Stimulated activated CD4-positive, alpha-beta T cell treated with anti-CD3 and anti-CD28 coated beads, Interleukin-1b, Interleukin-23, amount 100 ng/mL, for 48 hours (primary cell): ENCODE data around the gene AKT1.
"Not testable (repeated sequence)": the region's sequence is repeated elsewhere in the genome, so short reads cannot be mapped to it uniquely, and the experiment has no call there.

ENCODE experiments used
- DNase-seq: peaks from one replicate; pipeline ENCODE4 v3.0.0-alpha.2; 2020

The AKT1 gene

DNA sequence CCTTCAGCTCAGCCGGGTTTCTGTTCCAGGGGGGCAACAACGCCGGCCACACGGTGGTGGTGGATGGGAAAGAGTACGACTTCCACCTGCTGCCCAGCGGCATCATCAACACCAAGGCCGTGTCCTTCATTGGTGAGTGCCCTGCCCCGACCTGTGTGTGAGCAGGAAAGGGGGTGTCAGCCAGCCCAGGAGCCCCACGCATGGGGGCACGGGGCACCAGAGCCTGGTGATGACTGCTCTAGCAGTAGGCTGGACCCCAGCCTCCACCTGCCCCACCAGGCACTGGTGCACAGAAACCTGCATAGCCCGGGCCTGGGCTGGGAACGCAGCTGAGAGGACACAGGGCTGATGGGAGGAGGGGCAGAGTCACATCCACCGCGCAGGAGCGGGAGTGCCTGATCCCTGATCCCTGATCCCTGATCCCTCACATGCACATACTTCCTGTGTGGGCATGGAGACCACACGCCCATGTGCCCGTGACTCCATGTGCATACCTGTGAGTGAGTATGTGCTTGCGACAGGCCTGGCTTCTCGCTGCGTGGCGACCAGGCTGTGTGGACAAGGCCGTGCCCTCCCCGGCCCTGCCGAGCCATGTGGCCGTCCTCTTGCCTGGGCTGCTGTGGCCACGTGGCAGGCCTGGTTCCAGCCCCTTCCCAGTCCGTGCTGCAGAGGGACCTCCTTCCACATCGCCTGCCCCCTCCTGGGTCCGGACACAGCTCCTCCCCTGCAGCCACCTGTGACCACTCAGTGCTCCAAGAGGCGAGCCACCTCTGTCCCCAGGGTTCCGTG, 60.4 kb downstream of the AKT1 start:
- DNase-seq: no peak

DNA sequence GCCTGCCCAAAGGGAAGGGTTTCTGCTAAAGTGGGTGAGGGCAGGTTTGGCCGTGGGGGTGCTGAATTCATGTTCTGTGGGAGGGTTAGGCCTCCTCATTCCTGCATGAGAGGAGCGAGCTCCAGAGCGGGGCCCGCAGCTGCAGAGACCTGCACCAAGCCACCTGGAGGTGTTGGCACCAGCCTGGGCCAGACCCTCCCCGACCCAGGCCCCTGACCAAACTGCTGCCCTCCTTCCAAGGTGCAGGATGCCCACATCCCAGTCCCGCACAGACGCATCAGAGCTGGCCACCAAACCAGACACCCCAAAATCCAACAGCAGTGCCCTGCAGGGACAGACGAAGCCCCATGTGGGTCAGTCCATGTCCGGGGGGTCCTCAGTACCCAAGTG, 61.0 kb downstream of the AKT1 start:
- no peak for DNase-seq

DNA sequence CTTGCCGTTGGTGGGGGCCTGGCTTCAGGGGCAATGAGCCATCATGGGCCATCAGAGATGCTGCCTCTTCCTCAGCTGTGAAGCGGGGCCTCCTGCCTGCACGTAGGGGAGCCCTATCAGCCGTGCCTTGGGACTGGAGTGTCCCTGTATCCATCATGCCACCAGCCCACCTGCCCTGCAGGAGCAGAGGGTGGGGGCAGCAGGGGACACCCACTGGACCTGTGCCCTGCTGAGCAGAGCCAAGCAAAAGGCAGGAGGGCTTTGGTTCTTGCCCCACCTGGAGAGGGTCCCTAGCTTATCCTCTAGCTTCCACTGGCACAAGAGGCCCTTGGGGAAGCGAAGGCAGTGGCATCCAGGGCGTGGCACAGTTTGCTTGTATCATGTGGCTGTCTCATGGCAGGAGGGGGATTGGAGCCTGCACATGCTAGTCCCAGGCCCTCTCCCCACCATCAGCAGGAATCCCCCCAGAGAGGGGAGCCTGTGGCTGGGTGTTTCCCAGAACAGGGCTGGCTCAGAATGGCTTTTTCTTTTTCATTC, 61.4 kb downstream of the AKT1 start:
- no peak for DNase-seq

DNA sequence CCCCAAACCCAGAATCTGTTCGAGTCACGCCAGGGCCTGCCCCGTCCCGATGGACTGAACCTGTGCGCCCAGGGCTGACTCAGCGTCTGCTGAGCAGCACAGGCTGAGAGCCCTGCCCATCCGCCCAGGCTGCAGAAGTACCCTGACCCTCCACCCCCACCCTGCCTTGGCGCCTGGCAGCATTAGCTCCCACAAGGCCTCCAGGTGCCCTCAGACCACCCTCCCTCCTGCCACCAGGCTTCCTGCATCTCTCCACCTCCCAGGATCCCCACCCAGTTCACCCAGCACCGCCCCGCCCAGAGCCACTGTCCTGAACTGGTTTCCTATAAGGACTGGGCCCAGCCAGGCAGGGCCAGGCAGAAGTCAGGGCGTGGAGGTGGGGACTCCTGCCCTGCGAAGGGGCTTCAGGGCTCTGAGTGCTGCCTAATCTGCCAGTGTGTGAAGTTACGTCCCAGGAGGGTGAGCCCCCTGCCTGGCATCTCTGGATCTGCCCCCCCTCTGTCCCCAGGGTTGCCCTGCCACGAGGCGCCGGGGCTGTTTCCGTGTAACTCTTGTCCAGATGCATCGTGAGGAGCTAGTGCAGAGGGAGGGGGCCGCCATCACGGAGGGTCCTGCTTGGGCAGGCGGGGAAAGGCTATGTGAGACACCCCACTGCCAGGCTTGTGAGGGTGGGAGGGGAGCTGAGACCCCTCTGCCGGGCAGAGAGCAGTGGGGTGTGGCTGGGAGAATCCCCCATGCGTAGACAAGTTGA, 62.4 kb downstream of the AKT1 start:
- DNase-seq: no peak

DNA sequence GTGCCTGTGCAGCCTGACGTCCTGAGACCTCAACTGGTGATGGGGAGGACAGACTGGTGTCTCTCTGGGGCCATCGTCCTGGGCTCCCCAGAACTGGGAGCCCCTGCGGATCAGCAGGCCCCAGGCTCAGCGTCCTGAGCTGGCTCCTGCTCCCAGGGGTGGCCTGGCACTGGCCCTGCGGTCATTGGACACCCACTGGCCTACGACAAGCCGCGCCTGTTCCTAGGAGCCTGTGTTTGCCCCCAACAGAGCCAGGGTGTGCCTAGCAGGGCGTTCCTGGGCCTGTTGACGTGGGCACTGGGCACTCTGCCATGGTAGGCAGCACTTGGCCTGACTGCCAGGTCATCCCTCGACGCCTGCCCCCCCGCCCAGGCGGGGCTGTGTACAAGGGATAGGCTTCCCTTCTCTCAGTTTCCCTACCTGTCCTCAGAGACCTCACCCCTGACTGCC, 63.2 kb downstream of the AKT1 start:
- no peak for DNase-seq

DNA sequence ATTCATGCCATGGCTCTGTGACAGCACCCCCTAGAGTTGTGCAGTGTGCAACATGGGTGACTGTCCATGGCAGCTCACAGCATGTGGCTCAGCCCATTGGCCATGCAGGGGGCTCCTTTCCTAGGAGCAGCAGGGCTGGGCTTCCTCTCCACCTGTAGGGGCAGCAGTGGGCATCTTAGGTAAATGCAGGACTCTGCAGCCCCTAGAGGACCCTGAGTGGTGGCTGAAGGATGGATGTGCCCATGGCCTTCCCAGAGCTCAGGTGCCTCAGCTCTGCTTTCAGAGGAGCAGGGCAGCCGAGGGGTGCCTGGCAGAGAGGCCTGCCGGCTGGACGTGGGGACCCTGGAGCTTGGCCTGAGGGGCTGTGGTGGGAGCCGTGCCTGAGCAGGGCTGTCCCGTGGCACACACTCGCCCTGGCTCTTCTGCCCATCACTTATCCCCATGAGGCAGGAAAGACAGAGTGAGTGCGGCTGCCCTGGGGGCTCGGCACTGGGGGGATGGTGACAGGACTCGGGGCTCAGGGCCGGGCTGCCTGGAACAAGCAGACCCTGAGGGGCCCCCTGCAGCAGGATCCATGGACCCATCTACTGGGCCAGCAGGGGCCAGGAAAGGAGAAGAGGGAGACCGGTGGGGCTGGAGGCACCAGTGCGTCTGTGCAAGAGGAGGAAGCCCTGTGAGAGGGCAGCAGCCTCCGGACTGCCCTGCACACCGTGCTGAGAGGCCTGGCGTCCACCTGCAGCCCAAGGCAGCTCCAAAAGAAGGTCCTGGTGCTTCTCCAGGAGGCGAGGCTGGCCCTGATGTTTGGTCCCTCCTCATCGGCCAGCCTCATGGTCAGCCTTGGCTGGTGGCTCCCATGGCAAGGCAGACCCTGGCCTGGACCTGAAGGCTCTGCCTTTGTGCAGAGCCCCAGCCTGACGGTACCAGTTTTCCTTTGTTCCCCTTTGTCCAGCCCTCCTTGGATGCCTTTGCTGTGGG, 63.9 kb downstream of the AKT1 start:
- DNase-seq: no peak

DNA sequence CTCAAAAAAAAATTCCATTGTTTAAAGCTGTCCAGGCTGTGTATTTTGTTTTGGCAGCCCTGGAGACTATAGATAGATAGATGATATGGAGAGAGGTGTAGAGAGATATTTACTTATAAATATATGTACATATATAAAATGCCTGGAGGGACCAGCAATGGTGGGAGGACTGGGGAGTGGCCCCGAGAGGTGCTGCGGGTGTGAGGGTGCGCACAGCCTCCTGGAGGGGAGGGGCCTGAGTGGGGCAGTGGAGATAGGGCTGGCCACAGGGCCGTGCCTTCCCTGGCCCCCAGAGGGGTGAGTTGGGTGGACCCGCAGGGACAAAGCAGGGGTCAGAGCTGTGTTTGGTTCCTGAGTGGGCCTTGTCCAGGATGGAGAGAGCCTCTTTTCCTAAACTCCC, 65.1 kb downstream of the AKT1 start:
- no peak for DNase-seq

DNA sequence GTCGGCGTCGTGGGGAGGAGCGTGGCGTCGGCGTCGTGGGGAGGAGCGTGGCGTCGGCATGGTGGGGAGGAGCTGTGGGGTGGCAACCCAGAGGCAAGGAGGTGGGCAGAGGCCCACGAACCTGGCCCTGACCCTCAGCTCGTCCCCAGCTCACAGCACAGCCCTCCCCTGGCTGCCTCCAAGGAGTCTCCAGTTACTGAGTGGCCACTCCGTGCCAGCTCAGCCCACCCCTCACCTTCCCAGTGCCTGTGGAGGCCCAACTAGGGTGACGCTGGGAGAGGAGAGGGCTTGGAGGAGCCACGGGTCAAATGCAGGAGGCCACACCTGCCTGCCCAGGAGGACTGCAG, 65.7 kb downstream of the AKT1 start:
- no peak for DNase-seq

DNA sequence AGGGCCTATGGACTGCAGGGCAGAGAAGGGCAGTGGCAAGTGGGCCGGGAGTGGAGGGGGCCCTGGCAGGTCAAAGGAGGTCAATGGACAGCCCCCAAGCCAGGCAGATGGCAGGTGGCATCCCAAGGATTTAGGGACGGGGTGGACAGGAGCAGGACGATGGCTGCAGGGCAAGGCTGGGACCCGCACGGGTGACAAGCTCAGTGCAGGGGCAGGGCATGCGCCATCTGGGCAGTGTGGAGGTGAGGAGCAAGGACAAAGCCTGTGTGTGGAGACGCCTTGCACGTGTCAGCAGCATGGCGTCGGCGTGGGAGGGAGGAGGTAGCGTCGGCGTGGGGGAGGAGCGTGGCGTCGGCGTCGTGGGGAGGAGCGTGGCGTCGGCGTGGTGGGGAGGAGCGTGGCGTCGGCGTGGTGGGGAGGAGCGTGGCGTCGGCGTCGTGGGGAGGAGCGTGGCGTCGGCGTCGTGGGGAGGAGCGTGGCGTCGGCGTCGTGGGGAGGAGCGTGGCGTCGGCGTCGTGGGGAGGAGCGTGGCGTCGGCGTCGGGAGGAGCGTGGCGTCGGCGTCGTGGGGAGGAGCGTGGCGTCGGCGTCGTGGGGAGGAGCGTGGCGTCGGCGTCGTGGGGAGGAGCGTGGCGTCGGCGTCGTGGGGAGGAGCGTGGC, 66.2 kb downstream of the AKT1 start:
- not testable (repeated sequence) for DNase-seq

DNA sequence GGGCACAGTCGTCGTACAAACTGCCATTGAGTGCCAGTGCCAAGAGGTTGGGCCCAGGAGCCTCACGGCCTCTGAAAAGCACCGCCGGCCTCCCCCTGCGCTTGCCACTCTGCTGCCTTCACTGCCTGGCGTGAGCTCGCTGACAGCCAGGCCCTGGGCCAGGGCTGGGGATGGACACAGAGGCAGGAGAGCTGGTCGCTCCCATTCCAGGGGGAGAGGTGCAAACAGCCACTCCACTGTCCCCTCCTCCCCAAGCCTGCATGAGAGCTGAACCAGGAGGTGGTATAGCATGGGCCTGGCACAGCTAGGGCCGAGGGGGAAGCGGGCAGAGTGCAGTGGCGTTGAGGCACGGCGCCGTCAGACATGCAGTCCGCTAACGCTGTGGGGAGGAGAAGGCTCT, 66.9 kb downstream of the AKT1 start:
- DNase-seq: no peak

DNA sequence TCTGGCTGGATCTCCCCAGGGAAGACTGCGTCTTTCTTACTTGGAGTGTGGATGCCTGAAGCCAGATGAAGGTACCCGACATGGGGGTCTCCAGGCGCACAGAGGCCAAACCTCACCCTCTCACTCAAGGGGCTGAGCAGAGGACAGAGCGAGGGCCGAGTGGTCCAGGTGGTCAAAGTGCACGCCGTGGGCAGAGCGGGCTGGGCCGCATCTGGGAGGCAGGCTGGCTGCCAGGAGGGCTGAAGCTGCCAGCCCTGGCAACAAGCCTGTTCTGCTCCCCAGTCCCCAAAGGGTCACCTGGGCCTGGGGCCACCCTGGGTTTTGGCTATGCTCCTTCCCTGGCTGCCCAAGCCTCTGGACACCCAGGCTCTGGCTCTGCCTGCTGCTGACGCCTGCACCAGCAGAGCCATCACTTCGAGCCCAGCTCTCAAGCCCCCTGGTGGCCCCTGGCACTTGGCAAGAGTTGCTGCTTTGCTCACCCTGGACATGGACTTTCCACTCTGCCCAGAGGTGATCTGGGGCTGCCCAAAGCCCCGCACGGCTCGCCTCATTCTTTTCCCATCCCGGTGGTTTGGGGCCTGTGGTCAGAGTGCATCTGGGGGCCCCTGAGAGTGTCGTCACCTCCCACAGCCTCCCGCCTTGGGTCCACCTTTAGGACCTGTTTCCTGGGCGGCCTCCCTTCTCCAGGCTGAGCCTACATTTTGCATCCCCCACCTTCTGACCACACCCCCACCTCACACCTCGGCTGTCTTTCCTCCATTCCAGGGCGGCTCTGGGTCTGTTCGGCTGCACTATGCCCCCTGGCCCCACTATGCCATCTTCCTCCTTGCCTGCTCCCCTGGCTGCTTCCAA, 68.7 kb downstream of the AKT1 start:
- no peak for DNase-seq

DNA sequence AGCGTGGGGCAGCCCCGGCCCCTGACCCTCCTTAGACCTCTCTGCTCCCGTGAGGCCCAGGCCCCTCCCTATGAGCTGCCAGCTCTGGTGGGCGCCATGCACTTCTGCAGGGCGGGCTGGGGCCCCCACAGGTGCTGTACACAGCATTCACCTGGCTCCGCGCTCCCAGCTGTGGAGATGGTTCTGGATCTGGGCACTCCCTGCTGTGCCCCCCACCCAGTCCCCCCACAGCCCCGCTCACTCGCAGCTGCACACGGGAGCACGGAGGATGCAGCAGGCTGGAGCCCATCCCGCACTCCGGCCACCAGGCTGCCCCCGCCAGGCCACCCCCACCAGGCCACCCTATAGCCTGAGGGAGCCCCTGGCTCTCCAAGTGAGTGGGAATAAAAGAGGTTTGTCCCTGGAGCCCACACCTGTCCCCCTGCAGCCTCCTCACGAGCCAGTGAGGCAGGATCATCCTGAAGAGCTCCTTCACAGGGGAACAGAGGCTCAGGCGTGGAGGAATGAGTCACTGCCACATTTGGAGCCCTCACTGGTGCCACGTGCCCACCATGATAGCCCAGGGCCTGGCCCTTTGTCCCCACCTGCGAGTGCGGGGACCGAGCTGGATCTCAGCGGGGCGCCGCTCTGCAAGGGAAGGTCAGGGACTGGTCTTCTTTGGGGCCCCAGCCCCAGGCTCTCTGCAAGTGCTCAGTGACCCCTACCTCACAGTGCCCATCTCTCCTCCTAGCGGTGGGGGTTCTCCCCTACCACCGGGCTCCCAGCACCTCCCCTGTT, 69.6 kb downstream of the AKT1 start:
- DNase-seq: no peak

DNA sequence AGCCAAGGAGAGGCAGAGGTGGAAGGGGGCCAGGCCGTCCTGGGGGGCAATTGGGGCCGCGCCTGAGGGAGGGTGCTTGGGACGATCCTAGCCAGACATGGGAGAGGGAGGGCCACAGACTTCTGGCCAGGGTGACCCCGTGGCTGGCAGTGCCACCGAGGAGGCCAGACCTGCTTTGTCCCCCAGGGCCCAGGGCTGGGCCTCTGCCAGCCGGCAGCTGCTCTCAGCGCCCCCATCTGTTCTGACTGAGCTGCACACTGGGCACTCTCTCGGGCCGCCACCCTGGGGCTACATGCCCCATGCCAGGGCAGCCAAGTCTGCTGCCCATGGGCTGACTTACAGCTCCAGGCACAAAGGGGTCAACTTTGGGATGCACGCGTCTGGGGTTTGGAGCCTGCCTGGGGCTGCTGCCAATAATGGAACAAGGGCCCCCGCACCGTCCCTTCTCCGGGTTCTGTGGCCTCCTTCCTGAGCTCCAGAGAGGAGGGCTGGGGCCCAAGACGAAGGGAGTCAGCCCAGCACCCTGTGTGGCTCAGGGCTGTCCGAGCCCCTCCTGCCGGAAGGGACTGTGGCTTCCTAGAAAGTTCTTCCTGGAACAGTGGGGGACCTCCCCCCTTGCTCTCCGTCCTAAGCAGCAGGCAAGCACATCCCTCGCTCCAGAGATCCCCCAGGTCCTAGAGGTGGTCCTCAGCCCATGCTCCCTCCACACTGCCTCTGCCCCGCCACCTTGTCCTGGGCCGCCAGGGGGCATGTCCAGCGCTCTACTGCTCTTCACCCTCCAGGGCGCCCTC, 70.4 kb downstream of the AKT1 start:
- no peak for DNase-seq

DNA sequence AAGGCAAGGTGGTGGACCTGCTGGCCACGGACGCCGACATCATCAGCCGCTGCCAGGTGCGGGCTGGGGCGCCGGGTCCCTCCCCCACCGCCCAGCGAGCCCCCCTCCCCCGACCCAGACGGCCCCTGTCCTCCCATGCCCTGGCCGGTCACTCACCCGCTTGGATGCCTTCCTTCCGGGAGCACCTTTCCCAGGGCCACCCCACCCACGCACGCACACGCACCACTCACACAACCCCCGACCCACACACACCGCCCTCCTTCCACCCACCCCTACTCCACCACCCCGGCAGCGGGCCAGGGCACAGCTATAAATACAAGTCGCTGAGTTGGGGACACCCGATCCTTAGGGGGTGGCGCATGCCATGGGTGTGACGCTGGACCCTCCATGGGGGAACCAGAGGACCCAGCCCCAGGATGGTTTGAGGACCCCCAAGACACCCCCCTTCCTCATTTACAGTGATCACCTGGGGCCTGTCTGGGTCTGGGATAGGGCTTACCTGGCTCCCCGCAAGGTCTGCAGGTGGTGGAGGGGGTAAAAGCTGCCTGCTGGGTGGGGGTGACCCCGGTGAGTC, 71.1 kb downstream of the AKT1 start:
- no peak for DNase-seq

DNA sequence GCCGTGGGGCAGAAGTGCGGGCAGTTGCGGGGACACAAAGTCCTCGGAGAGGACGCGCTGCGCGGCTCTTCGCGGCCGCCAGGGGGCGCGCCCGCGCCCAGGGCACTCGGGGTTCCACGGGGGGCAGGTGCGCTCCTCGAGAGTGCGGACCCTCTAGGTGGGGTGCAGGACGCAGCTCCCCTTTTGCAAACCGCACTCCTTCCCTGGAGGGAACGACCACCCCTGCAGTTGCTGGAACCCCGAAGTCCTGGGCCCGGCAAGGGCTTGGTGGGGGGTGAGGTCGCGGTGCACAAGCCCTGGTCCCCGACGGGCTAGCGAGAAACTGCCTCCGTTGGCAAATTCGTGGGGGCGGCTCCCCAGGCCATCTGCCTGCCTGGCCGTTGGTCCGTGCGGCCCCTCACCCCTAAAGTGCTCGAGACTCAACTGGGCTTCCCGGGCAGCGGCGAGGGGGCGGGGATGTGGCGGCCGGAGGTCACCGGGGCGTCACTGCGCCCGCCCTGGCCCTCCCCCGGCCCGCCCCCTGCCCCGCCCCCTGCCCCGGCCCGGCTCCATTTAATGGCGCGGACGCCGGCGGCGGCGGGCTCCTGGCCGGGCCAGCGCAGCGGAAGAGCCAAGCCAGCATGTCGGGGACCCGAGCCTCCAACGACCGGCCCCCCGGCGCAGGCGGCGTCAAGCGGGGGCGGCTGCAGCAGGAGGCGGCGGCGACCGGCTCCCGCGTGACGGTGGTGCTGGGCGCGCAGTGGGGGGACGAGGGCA, 71.7 kb downstream of the AKT1 start, which contains the start of gene ADSS1:
ADSS1 (plus strand) TSS at position 579 of the 756 bp plus-strand sequence; CDS start at position 621, 42 bp downstream.
- DNase-seq: peak; percentile 30

DNA sequence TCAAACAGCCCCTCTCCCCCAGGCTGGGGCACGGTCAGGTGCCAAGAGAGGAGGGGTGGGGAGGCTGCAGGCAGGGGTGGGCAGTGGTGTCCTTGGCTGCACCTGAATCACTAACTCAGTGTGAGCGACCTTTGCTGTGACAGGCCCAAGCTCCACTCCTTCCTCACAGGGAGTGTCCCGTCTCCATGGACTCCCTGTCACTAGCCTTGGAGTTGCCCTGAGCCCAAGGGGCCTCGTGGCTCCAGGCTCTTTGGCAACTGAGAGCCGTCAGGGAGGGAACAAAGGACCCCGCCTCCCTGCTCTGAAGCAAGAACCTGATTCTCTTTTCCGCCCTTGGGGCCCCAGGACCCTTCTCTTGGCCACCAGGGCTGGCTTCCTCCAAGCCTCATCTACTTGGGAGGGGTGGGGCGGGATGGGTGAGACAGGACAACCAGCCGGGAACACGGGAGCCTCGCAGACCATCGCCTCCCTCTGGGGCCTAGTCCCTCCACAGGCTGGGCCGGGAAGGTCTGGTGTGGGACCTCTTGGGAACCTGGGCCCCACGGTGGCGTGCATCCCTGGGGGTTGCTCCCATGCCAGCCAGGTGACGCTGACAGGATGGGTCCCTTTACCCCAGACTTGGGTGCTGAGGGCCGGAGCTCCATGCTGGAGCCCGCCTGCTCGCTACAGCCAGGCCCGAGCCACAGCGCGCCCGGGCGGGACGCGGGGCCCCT, 72.5 kb downstream of the AKT1 start:
- no peak for DNase-seq

DNA sequence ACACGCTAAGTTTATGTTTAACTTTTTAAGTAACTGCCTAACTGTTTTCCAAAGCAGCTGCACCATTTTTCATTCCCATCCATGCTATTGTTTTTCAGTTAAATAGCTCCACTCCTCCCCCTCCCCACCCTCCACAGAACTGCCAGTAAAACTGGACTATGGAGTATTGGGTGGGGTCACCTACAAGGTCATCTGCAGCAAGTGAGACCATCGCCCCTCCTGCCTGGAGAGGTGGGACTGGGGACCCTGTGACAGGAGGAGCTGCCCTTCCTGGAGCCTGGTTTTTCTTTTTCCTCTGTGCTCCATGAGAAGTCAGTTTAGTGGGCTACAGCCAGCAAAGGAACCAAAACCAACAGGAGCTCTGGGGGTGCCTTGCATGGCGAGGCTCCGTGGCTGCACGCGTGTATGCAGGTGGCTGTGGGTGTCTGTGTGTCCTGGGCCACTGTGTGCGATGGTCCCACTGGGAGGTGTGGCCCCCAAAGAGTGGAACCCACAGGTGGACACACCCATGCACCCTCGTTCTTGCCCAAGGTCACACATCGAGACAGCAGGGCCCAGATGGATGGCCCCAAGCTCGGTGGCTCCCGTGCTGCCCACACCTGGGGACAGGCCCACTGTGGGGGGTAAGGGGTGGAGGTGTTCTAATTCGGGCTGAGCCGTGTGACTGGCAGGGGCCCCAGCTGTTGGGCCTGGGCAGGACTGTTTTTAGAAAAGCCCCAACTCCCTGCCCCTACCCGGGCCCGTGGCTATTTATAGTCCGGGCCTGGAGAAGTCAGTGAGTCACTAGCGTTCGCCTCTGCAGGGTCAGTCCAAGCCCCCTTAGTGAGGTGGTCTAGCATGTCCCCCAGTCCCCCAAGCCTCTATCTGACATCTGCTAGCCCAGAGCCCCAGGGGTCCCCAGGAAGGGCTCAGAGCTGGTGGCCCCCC, 73.8 kb downstream of the AKT1 start:
- DNase-seq: no peak
